ENCODE results near the gene TAS2R5.
"Not testable (repeated sequence)": the region's sequence is repeated elsewhere in the genome, so short reads cannot be mapped to it uniquely, and the experiment has no call there.

TAS2R5 gene

GRCh38 chr7:141789917-141790316 is at the start of gene TAS2R5:
Gene TAS2R5 (plus strand): TSS chr7:141790217. CDS start chr7:141790362, 145 bp downstream.
- DNase-seq, result no peak

- no peak for DNase-seq
Observed at GRCh38 chr7:141742229-141742628, 47.8 kb upstream of the TAS2R5 start.

GRCh38 chr7:141744131-141744530 is 45.9 kb upstream of the TAS2R5 start:
- no peak for DNase-seq

GRCh38 chr7:141748396-141748795 is 41.6 kb upstream of the TAS2R5 start:
- DNase-seq, result no peak

- DNase-seq, result not testable (repeated sequence)
Observed at GRCh38 chr7:141751904-141752303, 38.1 kb upstream of the TAS2R5 start.

GRCh38 chr7:141752634-141753033 is 37.4 kb upstream of the TAS2R5 start:
- peak; percentile 3 for DNase-seq

GRCh38 chr7:141754939-141755338 is 35.1 kb upstream of the TAS2R5 start:
- DNase-seq, result peak; percentile 34

- no peak for DNase-seq
Observed at GRCh38 chr7:141763797-141764196, 26.2 kb upstream of the TAS2R5 start, which contains the start of gene TAS2R3. Gene TAS2R3 (plus strand): TSS chr7:141764097. CDS start chr7:141764159, 62 bp downstream.

- DNase-seq, result not testable (repeated sequence)
Observed at GRCh38 chr7:141770083-141770583, 19.9 kb upstream of the TAS2R5 start.

GRCh38 chr7:141776374-141776773 is 13.6 kb upstream of the TAS2R5 start, which contains the start of gene TAS2R4:
Gene TAS2R4 (plus strand): TSS chr7:141776674. CDS start chr7:141778489, 1,815 bp downstream.
- no peak for DNase-seq

- peak; percentile 58 for DNase-seq
Observed at GRCh38 chr7:141785706-141786552, 4.1 kb upstream of the TAS2R5 start.

- DNase-seq, result no peak
Observed at GRCh38 chr7:141788296-141788695, 1.7 kb upstream of the TAS2R5 start.

GRCh38 chr7:141792526-141792925 is 2.5 kb downstream of the TAS2R5 start:
- no peak for DNase-seq

- no peak for DNase-seq
Observed at GRCh38 chr7:141820067-141820466, 30.1 kb downstream of the TAS2R5 start.

- DNase-seq, result not testable (repeated sequence)
Observed at GRCh38 chr7:141822432-141822831, 32.4 kb downstream of the TAS2R5 start.

GRCh38 chr7:141837683-141838082 is 47.7 kb downstream of the TAS2R5 start:
- no peak for DNase-seq

GRCh38 chr7:141838581-141838980 is 48.6 kb downstream of the TAS2R5 start:
- peak; percentile 0 for DNase-seq

- DNase-seq, result no peak
Observed at GRCh38 chr7:141839256-141839655, 49.2 kb downstream of the TAS2R5 start.

GRCh38 chr7:141840708-141841107 is 50.7 kb downstream of the TAS2R5 start:
- no peak for DNase-seq
